Nephron progenitor cell (in vitro differentiated cells): ENCODE data around the gene ZNF674.

Experiments used
- DNase-seq: peaks from one replicate; pipeline ENCODE4 v3.0.0; 2021
- H3K27ac Mint-ChIP-seq: 2 replicates; pipeline ENCODE4 v1.8.0; 2021; ENCODE audit warnings: mild to moderate bottlenecking, moderate library complexity, mixed read lengths
- H3K27me3 Mint-ChIP-seq: 2 replicates; pipeline ENCODE4 v1.8.0; 2021; ENCODE audit warnings: mild to moderate bottlenecking, low read depth, mixed read lengths; ENCODE audit not compliant: poor library complexity
- H3K36me3 Mint-ChIP-seq: 2 replicates; pipeline ENCODE4 v1.8.0; 2021; ENCODE audit warnings: low read depth, mixed read lengths
- H3K4me1 Mint-ChIP-seq: 2 replicates; pipeline ENCODE4 v1.8.0; 2021; ENCODE audit warnings: mixed read lengths
- H3K4me3 Mint-ChIP-seq: 2 replicates; pipeline ENCODE4 v1.8.0; 2021; ENCODE audit warnings: mild to moderate bottlenecking, moderate library complexity, mixed read lengths
- H3K9me3 Mint-ChIP-seq: 2 replicates; pipeline ENCODE4 v1.8.0; 2021; ENCODE audit warnings: mild to moderate bottlenecking, moderate library complexity, mixed read lengths
- TF ChIP-seq, protein P1 (sequence below): fragments of 200-600 bp; sonication (generic); IDR thresholded peaks from 2 replicates; pipeline ENCODE4 v1.5.0; 2021; ENCODE audit warnings: antibody characterized with exemption

ZNF674 gene

DNA sequence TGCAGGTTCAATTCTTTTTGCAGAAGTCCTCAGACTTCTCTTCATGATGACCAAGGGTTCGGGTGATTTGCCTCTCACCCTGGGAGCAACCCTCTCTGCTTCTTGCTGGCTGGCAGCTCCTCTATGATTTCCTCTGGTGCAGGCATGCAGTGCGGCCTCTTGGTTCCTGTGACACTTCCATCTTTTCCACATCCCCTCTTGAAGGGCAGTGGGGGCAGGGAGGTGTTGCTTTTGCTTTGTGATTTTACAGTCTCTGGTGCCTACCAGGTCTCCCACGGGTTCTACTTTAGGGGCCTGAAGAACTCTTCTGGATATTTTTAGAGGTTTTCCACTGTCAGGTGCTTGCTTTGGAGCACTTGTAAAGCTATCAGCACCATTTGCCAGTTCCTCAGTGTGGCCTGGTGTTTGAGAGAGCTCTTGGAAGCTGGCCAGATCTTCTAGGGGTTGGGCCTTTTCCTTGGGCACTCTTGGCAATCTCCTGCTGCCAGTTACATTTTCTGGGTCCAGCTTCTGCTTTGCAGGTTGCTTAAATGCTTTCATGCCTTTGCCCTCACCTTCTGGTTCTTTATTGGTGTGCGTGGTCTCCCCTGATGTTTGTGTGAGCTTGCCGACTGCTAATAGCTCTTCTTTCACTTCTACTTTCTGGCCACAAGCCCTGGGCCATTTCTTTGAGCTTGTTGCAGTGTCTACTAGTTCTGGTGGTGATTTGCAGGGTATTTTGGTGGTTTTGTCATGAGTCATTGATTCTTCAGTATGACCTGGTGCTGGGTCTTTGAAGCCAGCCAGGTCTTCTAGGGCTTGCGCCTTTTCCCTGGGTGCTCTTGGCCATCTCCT is 16.8 kb upstream of the ZNF674 start:
- Mint-ChIP-seq H3K4me1 (no peaks in the 10 kb centered on the region), H3K27me3 (peaks cover 7% of the 10 kb centered on the region), H3K9me3 (peaks cover 68% of the 10 kb centered on the region), H3K4me3 (no peak overlapping the region), H3K27ac (no peak overlapping the region), H3K36me3 (peaks cover 10% of the 10 kb centered on the region)
- DNase-seq: no peak
- TF ChIP-seq, protein P1, sequence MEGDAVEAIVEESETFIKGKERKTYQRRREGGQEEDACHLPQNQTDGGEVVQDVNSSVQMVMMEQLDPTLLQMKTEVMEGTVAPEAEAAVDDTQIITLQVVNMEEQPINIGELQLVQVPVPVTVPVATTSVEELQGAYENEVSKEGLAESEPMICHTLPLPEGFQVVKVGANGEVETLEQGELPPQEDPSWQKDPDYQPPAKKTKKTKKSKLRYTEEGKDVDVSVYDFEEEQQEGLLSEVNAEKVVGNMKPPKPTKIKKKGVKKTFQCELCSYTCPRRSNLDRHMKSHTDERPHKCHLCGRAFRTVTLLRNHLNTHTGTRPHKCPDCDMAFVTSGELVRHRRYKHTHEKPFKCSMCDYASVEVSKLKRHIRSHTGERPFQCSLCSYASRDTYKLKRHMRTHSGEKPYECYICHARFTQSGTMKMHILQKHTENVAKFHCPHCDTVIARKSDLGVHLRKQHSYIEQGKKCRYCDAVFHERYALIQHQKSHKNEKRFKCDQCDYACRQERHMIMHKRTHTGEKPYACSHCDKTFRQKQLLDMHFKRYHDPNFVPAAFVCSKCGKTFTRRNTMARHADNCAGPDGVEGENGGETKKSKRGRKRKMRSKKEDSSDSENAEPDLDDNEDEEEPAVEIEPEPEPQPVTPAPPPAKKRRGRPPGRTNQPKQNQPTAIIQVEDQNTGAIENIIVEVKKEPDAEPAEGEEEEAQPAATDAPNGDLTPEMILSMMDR: no peak

DNA sequence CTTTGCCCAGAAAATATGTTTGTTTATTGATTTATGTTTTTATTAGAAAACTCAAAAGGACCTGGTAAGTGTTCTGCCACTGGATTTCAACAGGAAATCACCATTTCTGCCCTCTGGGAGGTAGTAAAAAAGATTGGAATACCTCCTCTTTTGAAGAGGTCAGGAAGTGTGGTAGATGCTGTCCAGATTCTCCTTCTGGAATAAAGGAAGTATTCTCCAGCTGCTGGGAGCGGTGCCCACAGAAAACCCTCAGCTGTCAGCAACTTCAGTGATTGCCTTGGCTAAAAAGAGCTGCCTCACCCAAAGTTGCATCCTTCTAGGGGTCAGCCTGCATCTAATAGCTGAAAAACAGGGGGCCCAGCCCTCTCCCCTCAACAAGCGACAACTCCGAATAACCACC is 13.8 kb upstream of the ZNF674 start:
- peaks cover 10% of the 10 kb centered on the region for H3K36me3 Mint-ChIP-seq
- TF ChIP-seq, protein P1: no peak

DNA sequence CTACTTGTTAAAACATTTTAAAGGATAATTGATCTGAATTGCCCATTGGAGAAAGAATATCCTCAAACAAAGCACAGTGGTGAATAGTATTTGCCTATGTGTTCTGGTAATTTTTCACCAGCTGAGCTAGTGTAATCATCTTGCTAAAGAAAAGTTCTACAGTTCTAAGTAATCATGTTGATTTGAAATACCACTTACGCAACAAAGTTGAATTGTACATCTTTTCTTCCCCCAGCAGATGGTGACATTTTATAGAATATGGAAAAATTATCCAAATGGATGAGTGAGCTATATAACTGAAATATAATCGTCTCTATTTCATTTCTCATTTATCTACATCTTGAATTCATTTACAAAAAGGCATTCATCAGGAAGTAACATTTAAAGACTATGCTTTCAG is 9.7 kb upstream of the ZNF674 start:
- Mint-ChIP-seq H3K4me3 (no peak overlapping the region), H3K9me3 (peaks cover 60% of the 10 kb centered on the region), H3K27me3 (no peaks in the 10 kb centered on the region), H3K36me3 (peaks cover 20% of the 10 kb centered on the region), H3K27ac (no peak overlapping the region), H3K4me1 (no peaks in the 10 kb centered on the region)
- TF ChIP-seq, protein P1: no peak
- no peak for DNase-seq

More for the DNA sequence above, 13.8 kb upstream of the ZNF674 start:
- Mint-ChIP-seq H3K9me3 (peaks cover 61% of the 10 kb centered on the region), H3K27me3 (no peaks in the 10 kb centered on the region), H3K27ac (no peak overlapping the region), H3K4me3 (no peak overlapping the region), H3K4me1 (no peaks in the 10 kb centered on the region)
- no peak for DNase-seq

DNA sequence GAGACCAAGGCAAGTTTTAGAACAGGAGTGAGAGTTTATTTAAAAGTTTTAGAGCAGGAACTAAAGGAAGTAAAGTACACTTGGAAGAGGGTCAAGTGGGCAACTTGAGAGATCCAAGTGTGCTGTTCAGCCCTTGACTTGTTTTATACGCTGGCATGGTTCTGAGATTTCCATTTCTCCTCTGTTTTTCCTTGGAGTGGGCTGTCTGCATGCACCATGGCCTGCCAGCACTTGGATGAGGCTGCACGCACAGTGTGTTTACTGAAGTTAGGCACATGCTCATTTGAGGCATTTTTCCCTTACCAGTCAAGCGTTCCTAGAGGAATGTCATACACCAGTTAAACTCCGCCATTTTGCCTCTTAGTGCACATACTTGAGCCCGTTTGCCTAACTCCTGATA is 8.7 kb upstream of the ZNF674 start:
- H3K27ac Mint-ChIP-seq: no peak overlapping the region
- DNase-seq: no peak
- TF ChIP-seq, protein P1: no peak
- H3K4me1 Mint-ChIP-seq: no peaks in the 10 kb centered on the region
- H3K36me3 Mint-ChIP-seq: peaks cover 29% of the 10 kb centered on the region
- H3K9me3 Mint-ChIP-seq: peaks cover 64% of the 10 kb centered on the region
- no peak overlapping the region for H3K4me3 Mint-ChIP-seq
- H3K27me3 Mint-ChIP-seq: no peaks in the 10 kb centered on the region

DNA sequence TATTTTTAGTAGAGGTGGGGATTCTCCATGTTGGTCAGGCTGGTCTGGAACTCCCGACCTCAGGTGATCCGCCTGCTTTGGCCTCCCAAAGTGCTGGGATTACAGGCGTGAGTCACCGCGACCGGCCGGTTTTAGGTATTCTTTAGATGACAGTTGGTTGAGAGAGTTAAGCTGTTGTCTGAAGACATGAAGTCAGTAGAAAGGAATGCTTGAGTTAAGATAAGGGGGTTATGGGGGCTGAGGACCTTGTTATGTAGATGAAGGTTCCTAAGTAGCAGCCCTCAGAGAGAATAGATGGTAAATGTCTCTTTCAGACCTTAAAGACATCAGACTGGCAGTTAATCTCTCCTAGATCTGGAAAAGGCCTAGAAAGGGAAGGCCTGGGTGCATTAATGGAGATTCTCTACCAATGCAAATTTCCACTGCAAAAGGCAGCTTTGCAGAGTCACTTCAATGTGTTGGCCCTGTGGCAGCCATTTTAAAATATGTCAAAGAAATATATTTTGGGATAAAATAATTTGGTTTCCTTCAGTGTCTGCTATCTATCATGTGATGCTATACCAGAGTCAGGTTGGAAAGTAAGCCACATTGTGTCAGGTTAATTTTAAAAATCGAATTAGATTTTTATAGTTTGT is 6.4 kb upstream of the ZNF674 start:
- no peaks in the 10 kb centered on the region for H3K27me3 Mint-ChIP-seq
- no peak overlapping the region for H3K4me3 Mint-ChIP-seq
- TF ChIP-seq, protein P1: no peak
- no peak overlapping the region for H3K27ac Mint-ChIP-seq
- peaks cover 3% of the 10 kb centered on the region for H3K4me1 Mint-ChIP-seq
- peaks cover 42% of the 10 kb centered on the region for H3K36me3 Mint-ChIP-seq
- peaks cover 60% of the 10 kb centered on the region for H3K9me3 Mint-ChIP-seq
- no peak for DNase-seq
